Ishikawa (cell line): Measurements from ENCODE around the gene JMY.

Source experiments
- CEBPB ChIP-seq: IDR thresholded peaks from 2 replicates; pipeline ENCODE4 v1.6.1; 2012
- CREB1 ChIP-seq: IDR thresholded peaks from 2 replicates; pipeline ENCODE4 v1.6.1; 2012; ENCODE audit warnings: low read depth
- EGR1 ChIP-seq: IDR thresholded peaks from 2 replicates; pipeline ENCODE4 v1.6.1; 2012
- EP300 ChIP-seq: IDR thresholded peaks from 2 replicates; pipeline ENCODE4 v1.6.1; 2012; ENCODE audit warnings: borderline replicate concordance
- FOXM1 ChIP-seq: IDR thresholded peaks from 2 replicates; pipeline ENCODE4 v1.6.1; 2012; ENCODE audit warnings: low read depth, borderline replicate concordance
- NFIC ChIP-seq: IDR thresholded peaks from 2 replicates; pipeline ENCODE4 v1.6.1; 2012
- RAD21 ChIP-seq: IDR thresholded peaks from 2 replicates; pipeline ENCODE4 v1.6.1; 2012; ENCODE audit warnings: low read depth
- TAF1 ChIP-seq: IDR thresholded peaks from 2 replicates; pipeline ENCODE4 v1.6.1; 2012; ENCODE audit warnings: low read depth, mild to moderate bottlenecking
- TCF12 ChIP-seq: IDR thresholded peaks from 2 replicates; pipeline ENCODE4 v1.6.1; 2012; ENCODE audit warnings: low read depth
- TEAD4 ChIP-seq: IDR thresholded peaks from 2 replicates; pipeline ENCODE4 v1.6.1; 2012
- USF1 ChIP-seq: IDR thresholded peaks from 2 replicates; pipeline ENCODE4 v1.6.1; 2012
- YY1 ChIP-seq: IDR thresholded peaks from 2 replicates; pipeline ENCODE4 v1.6.1; 2012; ENCODE audit warnings: low read depth
- ZBTB7A ChIP-seq: IDR thresholded peaks from 2 replicates; pipeline ENCODE4 v1.6.1; 2012; ENCODE audit warnings: low read depth
- TF ChIP-seq, protein P1 (sequence below): IDR thresholded peaks from 2 replicates; pipeline ENCODE4 v1.6.1; 2012; ENCODE audit warnings: low read depth, mild to moderate bottlenecking
- TF ChIP-seq, protein P2 (sequence below): IDR thresholded peaks from 2 replicates; pipeline ENCODE4 v1.6.1; 2012

Gene JMY

DNA sequence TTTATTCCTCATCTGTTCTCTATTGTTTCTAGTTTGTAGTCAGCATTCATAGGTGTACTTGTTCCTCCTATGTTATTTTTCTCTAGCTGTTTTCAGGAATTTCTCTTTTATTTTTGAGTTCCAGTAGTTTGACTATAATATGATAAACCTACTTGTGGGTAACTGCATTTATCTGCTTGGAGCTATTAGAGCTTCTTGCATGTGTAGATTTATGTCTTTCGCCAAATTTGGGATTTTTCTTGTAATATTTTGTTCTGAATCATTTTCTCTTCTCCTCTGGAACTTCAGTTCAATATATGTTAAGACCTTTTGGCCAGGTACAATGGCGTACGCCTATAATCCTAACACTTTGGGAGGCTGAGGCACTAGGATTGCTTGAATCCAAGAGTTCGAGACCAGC lies 37.4 kb downstream of the JMY start:
- TF ChIP-seq YY1 (no peak), NFIC (no peak), ZBTB7A (no peak), CREB1 (no peak), FOXM1 (no peak)
- TF ChIP-seq, protein P1, sequence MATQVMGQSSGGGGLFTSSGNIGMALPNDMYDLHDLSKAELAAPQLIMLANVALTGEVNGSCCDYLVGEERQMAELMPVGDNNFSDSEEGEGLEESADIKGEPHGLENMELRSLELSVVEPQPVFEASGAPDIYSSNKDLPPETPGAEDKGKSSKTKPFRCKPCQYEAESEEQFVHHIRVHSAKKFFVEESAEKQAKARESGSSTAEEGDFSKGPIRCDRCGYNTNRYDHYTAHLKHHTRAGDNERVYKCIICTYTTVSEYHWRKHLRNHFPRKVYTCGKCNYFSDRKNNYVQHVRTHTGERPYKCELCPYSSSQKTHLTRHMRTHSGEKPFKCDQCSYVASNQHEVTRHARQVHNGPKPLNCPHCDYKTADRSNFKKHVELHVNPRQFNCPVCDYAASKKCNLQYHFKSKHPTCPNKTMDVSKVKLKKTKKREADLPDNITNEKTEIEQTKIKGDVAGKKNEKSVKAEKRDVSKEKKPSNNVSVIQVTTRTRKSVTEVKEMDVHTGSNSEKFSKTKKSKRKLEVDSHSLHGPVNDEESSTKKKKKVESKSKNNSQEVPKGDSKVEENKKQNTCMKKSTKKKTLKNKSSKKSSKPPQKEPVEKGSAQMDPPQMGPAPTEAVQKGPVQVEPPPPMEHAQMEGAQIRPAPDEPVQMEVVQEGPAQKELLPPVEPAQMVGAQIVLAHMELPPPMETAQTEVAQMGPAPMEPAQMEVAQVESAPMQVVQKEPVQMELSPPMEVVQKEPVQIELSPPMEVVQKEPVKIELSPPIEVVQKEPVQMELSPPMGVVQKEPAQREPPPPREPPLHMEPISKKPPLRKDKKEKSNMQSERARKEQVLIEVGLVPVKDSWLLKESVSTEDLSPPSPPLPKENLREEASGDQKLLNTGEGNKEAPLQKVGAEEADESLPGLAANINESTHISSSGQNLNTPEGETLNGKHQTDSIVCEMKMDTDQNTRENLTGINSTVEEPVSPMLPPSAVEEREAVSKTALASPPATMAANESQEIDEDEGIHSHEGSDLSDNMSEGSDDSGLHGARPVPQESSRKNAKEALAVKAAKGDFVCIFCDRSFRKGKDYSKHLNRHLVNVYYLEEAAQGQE, result no peak
- TF ChIP-seq, protein P2, sequence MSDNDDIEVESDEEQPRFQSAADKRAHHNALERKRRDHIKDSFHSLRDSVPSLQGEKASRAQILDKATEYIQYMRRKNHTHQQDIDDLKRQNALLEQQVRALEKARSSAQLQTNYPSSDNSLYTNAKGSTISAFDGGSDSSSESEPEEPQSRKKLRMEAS, result no peak

GRCh38 chr5:79284846-79285245 lies 48.9 kb downstream of the JMY start:
- TF ChIP-seq, protein P2, result no peak
- no peak for TF ChIP-seq ZBTB7A
- TF ChIP-seq TAF1, result no peak
- no peak for TF ChIP-seq YY1

DNA sequence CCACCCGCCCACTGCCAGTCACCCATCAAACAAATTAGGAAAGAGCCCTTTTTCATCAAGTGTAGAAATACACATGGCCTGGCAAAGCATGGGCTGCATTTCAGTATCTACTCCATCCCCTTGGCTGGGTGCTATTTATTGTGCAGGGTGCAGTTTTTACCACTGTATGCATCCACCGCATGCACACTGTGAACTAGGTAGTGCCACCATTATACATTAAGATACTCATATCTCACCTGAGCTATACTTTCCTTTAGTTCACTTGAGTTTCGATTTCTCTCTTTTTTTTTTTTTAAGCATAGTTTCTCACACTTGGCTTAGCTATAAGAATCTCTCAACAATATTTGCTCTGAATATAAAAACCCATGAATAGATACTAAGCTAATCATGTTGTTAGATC lies 49.4 kb downstream of the JMY start:
- TF ChIP-seq EGR1, result no peak

- TF ChIP-seq, protein P2, result no peak
- TF ChIP-seq FOXM1, result no peak
- no peak for TF ChIP-seq EGR1
- TF ChIP-seq TCF12, result no peak
- no peak for TF ChIP-seq TAF1
- no peak for TF ChIP-seq TEAD4
- TF ChIP-seq USF1, result no peak
- TF ChIP-seq ZBTB7A, result no peak
- TF ChIP-seq CEBPB, result no peak
- TF ChIP-seq YY1, result no peak
- no peak for TF ChIP-seq CREB1
- TF ChIP-seq, protein P1, result no peak
- no peak for TF ChIP-seq RAD21
Observed at GRCh38 chr5:79285833-79286232, 49.9 kb downstream of the JMY start.

GRCh38 chr5:79287380-79287779 lies 51.4 kb downstream of the JMY start:
- TF ChIP-seq ZBTB7A (no peak), TCF12 (no peak), YY1 (no peak), EGR1 (no peak), CEBPB (no peak), TAF1 (no peak), USF1 (no peak), NFIC (no peak), FOXM1 (no peak), CREB1 (no peak)
- TF ChIP-seq, protein P2, result no peak

- TF ChIP-seq, protein P1, result no peak
- TF ChIP-seq TAF1 (no peak), RAD21 (no peak), TEAD4 (no peak), TCF12 (no peak), EGR1 (no peak), CREB1 (no peak), CEBPB (no peak), FOXM1 (no peak), USF1 (no peak), EP300 (no peak), NFIC (no peak), YY1 (no peak), ZBTB7A (no peak)
- TF ChIP-seq, protein P2, result no peak
Observed at GRCh38 chr5:79287907-79288306, 52.0 kb downstream of the JMY start.
